KOPT-K1 (cell line): ENCODE data around the gene PPIF.

Source experiments
- H3K27ac ChIP-seq: fragments of 200-600 bp; sonication (generic); 2 replicates; pipeline ENCODE4 v1.5.1; 2016; ENCODE audit warnings: antibody characterized with exemption, mild to moderate bottlenecking, low read depth, low read length; ENCODE audit not compliant: poor library complexity, severe bottlenecking
- H3K36me3 ChIP-seq: fragments of 200-600 bp; sonication (generic); 2 replicates; pipeline ENCODE4 v1.5.1; 2017; ENCODE audit warnings: antibody characterized with exemption, mild to moderate bottlenecking, low read length, moderate library complexity; ENCODE audit not compliant: insufficient read depth
- H3K9me3 ChIP-seq: fragments of 200-600 bp; sonication (generic); 2 replicates; pipeline ENCODE4 v1.5.1; 2017; ENCODE audit warnings: antibody characterized with exemption, low read length, mild to moderate bottlenecking; ENCODE audit not compliant: insufficient read depth, poor library complexity, severe bottlenecking

PPIF gene

GRCh38 chr10:79347226-79347893, at the start of gene PPIF:
Gene PPIF, plus strand, starts transcription at chr10:79347469. Its CDS starts 80 bp downstream, at chr10:79347549.
- Histone ChIP-seq H3K27ac (peak within 1 kb of the TSS; percentile 98), H3K9me3 (no peaks in the 10 kb centered on the region), H3K36me3 (peaks cover 40% of the 10 kb centered on the region)

DNA sequence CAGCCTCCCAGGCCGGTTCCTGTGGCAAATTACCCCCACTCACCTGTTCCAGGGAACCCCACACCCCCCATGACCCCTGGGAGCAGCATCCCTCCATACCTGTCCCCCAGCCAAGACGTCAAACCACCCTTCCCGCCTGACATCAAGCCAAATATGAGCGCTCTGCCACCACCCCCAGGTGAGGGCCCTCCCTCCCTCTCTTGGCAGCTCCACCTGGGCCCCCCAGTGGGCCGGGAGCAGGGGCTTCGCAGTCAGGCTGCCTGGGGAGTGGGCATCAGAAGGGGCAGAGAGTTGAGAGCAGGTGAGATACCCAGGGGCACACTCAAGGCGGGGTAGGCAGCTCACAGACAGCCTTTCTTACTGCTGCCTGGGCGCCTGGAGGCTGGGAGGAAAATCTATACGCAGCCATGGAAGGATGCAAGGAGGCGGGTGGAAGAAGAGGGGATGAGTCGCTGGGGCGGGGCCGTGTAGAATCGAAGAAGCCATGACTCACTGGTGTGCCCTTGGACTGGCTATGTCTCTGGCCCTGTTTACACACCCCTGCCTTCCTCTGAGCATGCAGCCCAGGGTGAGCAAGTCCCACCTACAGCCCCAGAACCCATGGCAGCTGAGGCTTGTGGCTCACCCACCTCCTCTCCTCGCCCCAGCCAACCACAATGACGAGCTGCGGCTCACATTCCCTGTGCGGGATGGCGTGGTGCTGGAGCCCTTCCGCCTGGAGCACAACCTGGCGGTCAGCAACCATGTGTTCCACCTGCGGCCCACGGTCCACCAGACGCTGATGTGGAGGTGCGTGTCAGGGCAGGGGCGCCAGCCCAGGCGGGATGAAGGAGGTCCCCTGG, 48.6 kb upstream of the PPIF start:
- H3K9me3 ChIP-seq: no peaks in the 10 kb centered on the region
- no peak overlapping the region for H3K27ac ChIP-seq
- peaks cover 97% of the 10 kb centered on the region for H3K36me3 ChIP-seq

DNA sequence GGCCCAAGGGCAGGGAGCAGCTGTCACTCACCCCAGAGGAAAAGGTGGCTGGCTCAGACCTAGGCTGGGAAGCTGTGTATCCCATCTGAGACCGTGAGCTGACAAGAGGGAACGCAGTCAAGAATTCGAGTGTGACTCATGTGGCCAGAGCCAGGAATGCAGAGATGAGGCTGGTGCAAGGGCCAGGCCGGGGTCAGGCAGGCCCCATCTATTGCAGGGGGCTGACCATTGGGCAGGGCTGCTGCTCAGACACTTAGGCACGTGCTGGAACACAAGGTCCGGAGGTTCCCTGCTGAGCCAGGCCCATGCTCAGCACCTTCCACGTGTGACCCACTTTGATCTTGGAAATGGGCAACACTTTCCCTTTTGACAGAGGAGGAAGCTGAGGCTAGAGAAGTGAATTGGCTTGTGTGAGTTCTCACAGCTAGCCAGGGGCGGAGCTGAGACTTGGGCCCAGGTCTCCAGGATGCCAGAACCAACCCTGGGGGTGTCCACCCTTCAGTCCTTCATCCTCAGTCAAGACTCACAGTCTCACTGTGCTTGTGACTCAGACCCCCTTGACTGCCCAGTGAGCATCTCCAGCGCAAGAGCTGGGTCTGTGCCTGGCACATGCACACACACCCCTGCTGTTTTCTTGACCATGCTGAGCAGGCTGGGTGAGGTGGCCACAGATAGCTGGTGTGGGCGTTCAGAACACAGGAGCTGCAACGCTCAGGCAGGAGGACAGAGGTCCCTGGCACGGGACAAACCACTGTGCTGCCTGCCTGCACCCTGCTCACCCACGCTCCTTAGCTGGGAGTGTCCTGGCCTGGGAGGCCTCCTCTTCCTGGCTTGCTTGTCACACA, 47.6 kb upstream of the PPIF start:
- Histone ChIP-seq H3K27ac (no peak overlapping the region), H3K36me3 (peaks cover 97% of the 10 kb centered on the region)

GRCh38 chr10:79300711-79301110, 46.6 kb upstream of the PPIF start:
- Histone ChIP-seq H3K36me3 (peaks cover 97% of the 10 kb centered on the region), H3K9me3 (no peaks in the 10 kb centered on the region), H3K27ac (no peak overlapping the region)

More for the DNA sequence above, 47.6 kb upstream of the PPIF start:
- no peaks in the 10 kb centered on the region for H3K9me3 ChIP-seq

GRCh38 chr10:79301754-79302530, 45.3 kb upstream of the PPIF start:
- Histone ChIP-seq H3K36me3 (peaks cover 98% of the 10 kb centered on the region), H3K27ac (no peak overlapping the region), H3K9me3 (no peaks in the 10 kb centered on the region)

- H3K27ac ChIP-seq: no peak overlapping the region
- no peaks in the 10 kb centered on the region for H3K9me3 ChIP-seq
- H3K36me3 ChIP-seq: peaks cover 98% of the 10 kb centered on the region
Observed at GRCh38 chr10:79303631-79304478, 43.4 kb upstream of the PPIF start.

- Histone ChIP-seq H3K27ac (no peak overlapping the region), H3K36me3 (peaks cover 98% of the 10 kb centered on the region), H3K9me3 (no peaks in the 10 kb centered on the region)
Observed at GRCh38 chr10:79304479-79305087, 42.7 kb upstream of the PPIF start.

- H3K9me3 ChIP-seq: no peaks in the 10 kb centered on the region
- no peak overlapping the region for H3K27ac ChIP-seq
- H3K36me3 ChIP-seq: peaks cover 98% of the 10 kb centered on the region
Observed at GRCh38 chr10:79305515-79305914, 41.8 kb upstream of the PPIF start.

GRCh38 chr10:79305988-79306387, 41.3 kb upstream of the PPIF start:
- no peak overlapping the region for H3K27ac ChIP-seq
- H3K36me3 ChIP-seq: peaks cover 98% of the 10 kb centered on the region
- no peaks in the 10 kb centered on the region for H3K9me3 ChIP-seq

DNA sequence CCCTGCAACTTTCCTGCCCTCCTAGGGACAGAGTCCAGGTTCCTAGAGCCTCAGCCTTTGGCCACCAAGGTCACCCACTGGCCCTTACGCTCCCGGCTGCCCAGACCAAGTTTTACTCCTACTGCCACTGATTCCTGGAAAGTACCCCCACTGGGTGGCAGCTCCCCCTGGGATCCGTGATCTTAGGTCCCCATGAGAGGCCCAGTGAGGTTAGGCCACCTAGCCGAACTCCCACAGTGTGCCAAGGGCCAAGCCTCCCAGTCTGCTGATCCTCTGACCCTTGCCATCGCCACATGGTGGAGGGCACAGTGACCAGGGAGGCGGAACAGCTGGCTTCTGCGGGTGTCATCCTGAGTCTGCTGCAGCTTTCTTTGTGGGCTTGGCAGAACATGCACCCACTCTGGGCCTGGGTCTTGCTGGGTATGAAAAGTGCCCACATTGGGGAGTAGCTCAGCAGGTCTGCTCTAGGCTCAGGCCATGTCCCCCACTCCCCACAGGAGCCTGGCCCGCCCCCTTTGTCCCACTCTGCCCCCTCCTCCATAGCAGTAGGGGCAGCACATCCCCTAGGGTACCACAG, 40.5 kb upstream of the PPIF start:
- Histone ChIP-seq H3K27ac (no peak overlapping the region), H3K36me3 (peaks cover 98% of the 10 kb centered on the region), H3K9me3 (no peaks in the 10 kb centered on the region)

GRCh38 chr10:79308016-79308415, 39.3 kb upstream of the PPIF start:
- Histone ChIP-seq H3K27ac (no peak overlapping the region), H3K36me3 (peaks cover 100% of the 10 kb centered on the region), H3K9me3 (no peaks in the 10 kb centered on the region)

- Histone ChIP-seq H3K9me3 (no peaks in the 10 kb centered on the region), H3K36me3 (peaks cover 100% of the 10 kb centered on the region), H3K27ac (no peak overlapping the region)
Observed at GRCh38 chr10:79308969-79309665, 38.2 kb upstream of the PPIF start.
